Measurements from ENCODE around the gene STX11.

Gene STX11

DNA sequence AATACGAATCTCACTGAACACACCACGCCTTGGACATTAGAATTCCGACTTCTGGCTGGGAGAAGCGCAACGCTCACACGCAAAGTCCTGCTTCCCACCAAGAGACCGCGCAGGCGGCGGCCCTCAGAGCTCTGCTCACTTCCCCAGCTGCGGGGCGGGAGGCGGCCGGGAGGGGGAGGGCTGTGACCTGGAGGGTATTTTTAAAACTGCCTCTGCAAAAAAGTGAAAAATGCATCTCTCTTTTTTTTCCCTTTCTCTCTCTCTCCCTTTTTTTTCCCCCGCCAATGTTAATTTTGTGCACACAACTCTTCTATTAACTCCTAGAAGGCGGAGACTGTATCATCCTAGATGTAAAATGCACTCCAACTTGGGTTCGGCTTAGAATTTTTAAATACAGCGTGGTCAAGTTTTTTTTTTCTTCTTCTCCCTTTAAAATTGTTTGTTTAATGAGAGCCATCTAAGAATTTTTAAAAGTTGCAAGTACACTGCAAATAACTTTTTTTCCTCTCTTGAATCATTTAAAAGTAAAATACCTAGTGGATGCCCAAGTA, 66.4 kb downstream of the STX11 start:
- peak; percentile 35 to 66 (median 46) for DNase-seq

DNA sequence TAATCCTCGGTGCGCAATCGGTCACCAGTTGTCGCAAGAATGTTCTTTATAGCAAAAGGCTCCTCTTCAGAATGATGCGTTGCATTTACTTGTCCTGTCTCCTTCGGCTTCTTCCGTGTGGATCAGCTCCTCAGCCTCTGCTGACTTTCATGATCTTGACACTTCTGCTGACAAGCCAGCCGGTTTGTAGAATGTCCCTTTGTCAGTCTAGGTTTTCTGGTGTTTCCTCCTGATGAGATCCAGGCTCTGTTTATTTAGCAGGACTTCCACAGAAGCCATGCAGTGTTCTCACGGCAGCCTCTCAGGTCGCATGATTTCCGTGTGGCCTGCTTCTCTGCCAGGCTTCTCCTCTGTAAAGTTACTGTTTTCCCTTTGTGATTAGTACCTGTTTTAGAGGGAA, 66.9 kb downstream of the STX11 start:
- no peak for DNase-seq

DNA sequence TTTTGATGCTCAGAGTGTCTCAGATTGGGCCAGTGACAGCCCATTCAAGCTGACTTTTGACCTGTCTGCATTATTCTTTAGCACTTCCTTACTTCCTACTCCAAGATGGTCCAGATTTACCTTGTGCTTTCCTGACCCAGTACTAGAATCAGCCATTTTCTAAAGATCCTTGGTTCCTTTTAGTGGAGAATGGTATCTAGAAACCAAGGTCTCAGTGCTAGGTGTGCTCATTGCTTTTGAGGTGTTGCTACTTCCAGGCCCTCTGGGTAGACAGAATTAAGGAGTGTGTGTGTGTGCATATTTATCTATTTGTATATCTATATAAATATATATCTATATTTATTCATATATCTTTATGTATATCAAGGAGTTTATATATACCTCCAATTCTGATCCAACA, 67.5 kb downstream of the STX11 start:
- no peak for DNase-seq

DNA sequence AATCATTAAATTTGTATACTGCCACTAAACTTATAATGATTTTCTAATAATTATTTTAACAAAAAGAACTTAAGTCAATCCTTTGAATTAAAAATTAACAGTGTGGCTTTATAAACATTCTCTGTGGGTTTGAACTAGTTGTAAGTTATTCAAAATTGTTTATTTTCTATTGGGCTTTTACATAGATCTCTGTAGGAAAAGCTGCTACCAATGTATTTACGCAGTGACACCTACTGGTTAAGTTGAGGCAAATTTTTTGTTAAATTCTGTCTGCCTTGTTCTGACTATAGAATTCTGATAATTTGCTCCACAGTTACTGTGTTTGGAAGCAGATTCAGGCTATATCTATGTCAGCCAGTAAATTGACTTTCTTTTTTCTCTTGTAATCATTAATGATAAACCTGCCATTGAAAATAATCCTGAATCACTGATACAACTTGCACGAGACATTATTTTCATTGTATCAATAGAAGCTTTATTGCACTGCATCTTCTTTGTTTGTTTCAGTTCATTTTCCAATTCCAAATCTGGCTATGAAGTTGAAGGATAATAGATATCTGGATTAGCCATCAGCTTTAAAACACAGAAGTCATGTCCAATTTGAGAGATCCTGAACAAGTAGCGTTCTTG, 68.9 kb downstream of the STX11 start:
- no peak for DNase-seq

DNA sequence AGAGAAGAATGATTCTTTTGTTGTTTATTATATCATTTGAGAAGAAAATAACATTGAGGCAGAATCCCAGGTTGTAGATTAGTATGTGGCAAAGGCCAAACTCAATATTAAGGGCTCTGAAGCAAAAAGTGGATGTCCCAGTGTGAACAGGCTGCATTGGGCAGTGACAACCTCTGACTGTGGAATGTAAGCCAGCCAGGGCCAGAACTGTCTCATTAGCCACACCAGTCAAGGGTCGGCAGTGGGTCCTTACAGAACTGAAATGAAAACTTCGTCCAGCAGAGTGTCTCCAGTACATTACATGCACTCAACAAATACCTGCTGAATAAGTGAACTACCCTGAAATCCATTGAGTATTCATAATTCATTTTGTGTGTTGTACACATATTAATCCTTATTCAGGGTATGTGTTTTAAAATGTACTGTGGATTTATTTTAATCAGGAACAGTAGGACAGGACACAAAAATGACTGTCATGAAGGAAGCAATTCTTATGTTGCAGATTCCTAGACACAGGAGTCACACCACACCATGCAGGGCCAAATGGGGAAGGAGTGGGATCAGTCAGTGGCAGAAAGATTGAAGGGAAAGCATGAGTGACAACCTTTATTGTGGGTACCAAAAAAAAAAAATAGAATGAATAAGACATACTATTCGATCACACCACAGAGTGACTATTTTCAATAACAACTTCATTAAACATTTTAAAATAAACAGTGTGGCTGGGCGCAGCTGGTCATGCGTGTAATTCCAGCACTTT, 69.9 kb downstream of the STX11 start:
- DNase-seq = no peak

DNA sequence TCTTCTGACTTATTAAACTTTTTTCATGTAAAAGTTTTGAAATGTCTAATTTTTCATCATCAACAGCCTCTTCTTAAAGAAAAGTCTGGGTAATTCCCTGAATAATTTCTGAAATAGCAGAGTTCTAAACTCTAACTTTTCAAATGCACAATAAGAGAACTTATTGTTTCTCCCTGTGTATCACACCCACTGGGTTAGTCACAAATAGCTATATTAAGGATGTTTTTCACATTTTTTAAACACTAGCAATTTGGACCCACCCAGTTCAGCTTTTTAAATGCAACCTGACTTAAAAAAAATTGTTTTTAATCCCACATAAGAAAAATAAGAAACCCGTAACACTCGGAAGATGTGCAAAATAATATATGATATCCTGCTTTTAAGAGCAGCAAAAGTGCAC, 73.4 kb downstream of the STX11 start:
- DNase-seq = no peak

DNA sequence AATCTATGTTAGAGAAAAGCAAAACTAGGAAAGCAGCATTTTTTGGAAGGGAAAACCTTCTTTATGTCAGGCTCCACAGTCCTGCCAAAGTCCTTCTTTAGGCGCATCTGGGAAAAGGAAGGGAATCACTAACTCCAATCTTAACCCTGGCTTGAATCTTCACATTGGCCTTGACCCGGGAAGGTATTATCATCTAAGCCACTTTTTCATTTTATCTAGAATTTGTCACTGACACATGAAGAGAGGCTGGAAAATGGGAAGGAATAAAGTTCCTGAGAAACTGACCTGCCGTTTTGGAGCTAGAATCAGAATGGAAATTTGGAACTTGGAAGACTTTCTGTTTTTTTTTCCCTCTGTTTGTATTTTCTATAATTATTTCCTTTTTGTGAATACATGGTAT, 81.4 kb downstream of the STX11 start:
- DNase-seq = no peak

DNA sequence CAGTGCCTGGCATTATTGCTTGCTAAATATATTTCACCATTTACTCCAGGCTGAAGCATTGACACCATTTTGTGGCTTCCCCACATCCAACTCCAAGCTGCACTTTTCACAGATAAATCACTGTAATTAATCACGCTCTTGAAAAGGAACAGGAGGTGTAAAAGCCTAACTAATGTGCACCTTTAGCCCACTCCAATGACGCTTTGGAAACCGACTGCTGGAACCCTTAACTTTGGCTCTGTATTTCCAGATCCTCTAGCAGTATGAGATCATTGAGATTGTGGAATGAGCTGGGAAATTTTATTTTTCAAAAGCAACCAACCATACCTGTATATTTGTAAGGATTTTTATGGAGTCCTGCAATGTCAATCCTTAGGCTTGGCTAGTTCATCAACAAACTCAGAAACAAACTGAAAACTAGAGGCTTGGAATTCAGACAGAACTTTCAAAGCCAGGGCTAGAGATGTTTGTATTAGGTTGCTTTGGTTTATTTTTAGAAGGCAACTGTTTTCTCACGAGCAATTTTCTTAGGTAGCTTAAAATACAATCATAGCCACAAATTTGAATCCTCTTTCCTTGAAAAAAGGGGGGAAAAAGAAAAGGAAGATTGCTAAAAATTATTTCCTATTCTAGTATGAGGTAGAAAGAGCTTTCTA, 82.0 kb downstream of the STX11 start:
- DNase-seq = no peak

DNA sequence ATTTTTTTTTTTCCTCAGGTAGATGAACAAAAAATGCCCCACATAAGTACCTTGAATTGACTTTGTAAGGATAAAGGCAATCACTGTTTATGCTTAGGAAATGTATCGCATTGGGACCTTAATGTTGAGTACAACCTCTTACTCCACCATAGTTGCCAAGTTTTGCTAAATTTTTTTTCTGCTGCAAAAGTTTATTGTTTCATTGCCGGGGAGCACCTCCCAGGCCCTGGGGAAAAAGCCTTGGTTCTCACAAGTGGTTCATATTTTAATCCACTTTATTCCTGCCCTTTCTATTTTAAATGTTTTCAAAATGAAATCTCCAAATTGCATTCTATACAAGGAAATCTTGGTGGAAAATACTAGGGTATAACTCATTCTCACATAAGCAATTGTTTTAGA, 82.5 kb downstream of the STX11 start:
- DNase-seq = no peak

DNA sequence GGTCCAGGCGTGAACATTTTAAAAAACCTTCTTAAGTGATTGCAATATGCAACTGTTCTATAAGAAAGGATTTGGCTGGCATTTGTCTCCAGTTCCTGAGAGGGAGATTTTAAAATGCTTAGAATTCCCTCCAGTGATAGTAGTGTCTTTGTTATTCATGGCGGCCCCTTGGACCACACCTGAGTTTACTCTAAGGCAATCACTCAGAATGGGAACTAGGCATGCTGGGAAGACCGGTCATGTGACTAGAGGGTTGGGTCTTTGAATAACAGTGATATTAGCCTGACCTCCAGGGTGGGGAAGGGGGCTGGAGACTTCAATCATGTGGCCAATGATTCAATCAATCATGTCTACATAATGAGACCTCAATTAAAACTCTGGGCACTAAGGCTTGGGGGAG, 84.1 kb downstream of the STX11 start:
- no peak for DNase-seq

DNA sequence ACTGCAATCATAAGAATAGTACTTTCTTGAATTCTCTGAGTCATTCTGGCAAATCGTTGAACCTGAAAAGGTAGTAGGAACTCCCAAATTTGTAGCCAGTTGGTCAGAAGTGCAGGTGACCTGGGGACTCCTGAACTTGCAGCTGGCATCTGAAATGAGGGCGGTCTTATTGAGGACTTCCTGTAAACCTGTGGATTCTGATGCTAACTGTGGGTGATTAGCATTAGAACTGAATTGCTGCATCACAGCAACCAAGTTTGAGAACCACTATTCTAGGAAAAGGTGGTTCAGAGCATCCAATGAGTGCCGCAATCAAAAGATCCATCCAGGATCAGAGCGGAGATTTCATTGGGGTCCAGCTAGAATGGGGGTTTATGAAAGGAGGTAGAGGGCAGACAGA, 84.6 kb downstream of the STX11 start:
- no peak for DNase-seq
